ENCODE results near the gene KRTAP10-2. TPM values are rescaled to one million over a fixed set of nuclear protein-coding genes. Genes with fewer than 3 reads are reported as not detected.

KRTAP10-2 gene
- total RNA-seq, 1 donor from 2014 or later: not detected

DNA sequence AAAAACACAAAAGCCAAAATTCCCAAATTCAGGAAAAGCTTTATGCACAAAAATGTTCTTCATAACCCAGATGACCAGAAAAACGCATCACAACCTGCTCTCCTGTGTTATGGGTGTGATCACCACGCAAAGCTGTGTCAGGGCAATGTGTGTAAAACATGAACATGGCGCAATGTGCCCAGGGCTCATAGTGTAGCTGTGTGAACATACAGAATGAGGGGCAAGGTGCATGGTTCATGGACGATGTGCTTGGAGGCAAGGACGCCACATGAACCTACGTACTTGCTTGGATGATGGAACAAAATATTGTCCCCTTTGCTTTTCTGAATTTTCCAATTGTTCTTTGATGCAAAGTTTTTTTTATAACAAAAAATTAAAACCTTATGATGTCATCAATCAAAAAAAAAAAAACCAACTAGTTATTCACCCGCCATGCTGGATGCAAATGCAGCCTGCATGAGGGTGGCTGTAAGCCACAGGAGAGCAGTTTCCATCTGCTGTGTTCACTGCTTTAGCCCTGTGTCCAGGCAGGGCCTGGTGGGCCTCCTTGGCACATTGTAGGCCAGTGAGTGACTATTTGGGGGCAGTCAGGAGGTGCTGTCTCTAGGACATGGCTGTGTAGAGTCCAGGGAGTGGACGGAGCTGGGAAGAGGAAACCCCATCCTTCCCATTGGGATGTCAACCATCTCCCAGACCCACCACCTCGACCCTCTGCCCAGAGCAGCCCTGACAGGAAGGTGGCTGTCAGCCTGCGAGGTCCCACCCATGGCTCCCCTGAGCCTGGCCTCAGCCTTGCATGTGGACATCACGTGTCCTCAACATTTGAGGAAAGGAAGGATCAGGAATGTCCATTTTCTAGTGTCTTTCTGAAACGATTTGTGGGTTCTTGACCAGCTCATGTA, 25.0 kb downstream of the KRTAP10-2 start:
- H3K9me3 Mint-ChIP-seq: peaks cover 4% of the 10 kb centered on the region

GRCh38 chr21:44525391-44526095, 25.8 kb downstream of the KRTAP10-2 start:
- Mint-ChIP-seq H3K4me1 (no peaks in the 10 kb centered on the region), H3K4me3 (no peak overlapping the region), H3K27me3 (ENCODE audit: low read depth) (no peaks in the 10 kb centered on the region), H3K9me3 (peaks cover 4% of the 10 kb centered on the region), H3K27ac (ENCODE audit: unreplicated experiment) (no peak overlapping the region), H3K36me3 (ENCODE audit: low read depth) (no peaks in the 10 kb centered on the region)
- no peak for DNase-seq (ENCODE audit: low read depth, low spot score)
- TF ChIP-seq, protein P1, sequence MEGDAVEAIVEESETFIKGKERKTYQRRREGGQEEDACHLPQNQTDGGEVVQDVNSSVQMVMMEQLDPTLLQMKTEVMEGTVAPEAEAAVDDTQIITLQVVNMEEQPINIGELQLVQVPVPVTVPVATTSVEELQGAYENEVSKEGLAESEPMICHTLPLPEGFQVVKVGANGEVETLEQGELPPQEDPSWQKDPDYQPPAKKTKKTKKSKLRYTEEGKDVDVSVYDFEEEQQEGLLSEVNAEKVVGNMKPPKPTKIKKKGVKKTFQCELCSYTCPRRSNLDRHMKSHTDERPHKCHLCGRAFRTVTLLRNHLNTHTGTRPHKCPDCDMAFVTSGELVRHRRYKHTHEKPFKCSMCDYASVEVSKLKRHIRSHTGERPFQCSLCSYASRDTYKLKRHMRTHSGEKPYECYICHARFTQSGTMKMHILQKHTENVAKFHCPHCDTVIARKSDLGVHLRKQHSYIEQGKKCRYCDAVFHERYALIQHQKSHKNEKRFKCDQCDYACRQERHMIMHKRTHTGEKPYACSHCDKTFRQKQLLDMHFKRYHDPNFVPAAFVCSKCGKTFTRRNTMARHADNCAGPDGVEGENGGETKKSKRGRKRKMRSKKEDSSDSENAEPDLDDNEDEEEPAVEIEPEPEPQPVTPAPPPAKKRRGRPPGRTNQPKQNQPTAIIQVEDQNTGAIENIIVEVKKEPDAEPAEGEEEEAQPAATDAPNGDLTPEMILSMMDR (conservative IDR thresholded peaks at IDR 0.05): no peak

More for the DNA sequence above, 25.0 kb downstream of the KRTAP10-2 start:
- TF ChIP-seq, protein P1 (conservative IDR thresholded peaks at IDR 0.05): no peak
- Mint-ChIP-seq H3K4me1 (no peaks in the 10 kb centered on the region), H3K27ac (ENCODE audit: unreplicated experiment) (no peak overlapping the region), H3K27me3 (ENCODE audit: low read depth) (no peaks in the 10 kb centered on the region), H3K4me3 (no peak overlapping the region), H3K36me3 (ENCODE audit: low read depth) (no peaks in the 10 kb centered on the region)
- DNase-seq (ENCODE audit: low read depth, low spot score): no peak

DNA sequence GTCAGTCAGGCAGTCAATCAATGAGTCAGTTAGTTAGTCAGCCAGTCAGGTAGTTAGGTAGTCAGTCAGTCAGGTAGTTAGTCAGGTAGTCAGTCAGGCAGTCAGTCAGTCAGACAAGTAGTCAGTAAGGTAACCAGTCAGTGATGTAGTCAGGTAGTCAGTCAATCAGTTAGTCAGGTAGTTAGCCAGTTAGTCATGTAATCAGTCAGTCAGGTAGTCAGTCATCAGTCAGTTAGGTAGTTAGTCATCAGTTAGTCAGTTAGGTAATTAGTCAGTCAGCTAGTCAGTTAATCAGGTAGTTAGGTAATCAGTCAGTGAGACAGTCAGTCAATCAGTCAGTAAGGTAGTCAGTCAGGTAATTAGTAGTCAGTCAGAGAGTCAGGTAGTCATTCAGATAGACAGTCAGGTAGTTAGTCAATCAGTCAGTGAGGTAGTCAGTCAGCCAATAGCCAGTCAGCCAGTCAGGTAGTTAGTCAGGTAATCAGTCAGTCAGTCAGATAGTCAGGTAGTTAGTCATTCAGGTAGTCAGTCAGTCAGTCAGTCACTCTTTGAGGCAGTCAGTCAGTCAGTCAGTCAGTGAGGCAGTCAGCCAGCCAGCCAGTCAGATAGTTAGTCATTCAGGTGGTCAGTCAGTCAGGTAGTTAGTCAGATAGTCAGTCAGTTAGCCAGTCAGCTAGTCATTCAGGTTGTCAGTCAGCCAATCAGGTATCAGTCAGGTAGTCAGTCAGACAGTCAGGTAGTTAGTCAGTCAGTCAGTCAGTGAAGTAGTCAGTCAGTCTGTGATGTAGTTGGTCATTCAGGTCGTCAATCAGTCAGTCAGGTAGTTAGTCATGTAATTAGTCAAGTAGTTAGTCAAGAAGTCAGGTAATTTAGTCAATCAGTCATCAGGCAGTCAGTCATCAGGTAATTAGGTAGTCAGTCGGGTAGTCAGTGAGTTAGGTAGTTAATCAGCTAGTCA, 26.6 kb downstream of the KRTAP10-2 start:
- Mint-ChIP-seq H3K27me3 (ENCODE audit: low read depth) (no peaks in the 10 kb centered on the region), H3K4me3 (no peak overlapping the region), H3K9me3 (no peaks in the 10 kb centered on the region), H3K27ac (ENCODE audit: unreplicated experiment) (no peak overlapping the region), H3K4me1 (no peaks in the 10 kb centered on the region), H3K36me3 (ENCODE audit: low read depth) (no peaks in the 10 kb centered on the region)
- TF ChIP-seq, protein P1 (conservative IDR thresholded peaks at IDR 0.05): no peak
- DNase-seq (ENCODE audit: low read depth, low spot score): no peak

GRCh38 chr21:44523567-44524413, 27.5 kb downstream of the KRTAP10-2 start:
- H3K27ac Mint-ChIP-seq (ENCODE audit: unreplicated experiment): no peak overlapping the region
- H3K9me3 Mint-ChIP-seq: no peaks in the 10 kb centered on the region

More at GRCh38 chr21:44523567-44524413, 27.5 kb downstream of the KRTAP10-2 start:
- H3K4me3 Mint-ChIP-seq: no peak overlapping the region
- TF ChIP-seq, protein P1 (conservative IDR thresholded peaks at IDR 0.05): no peak
- no peaks in the 10 kb centered on the region for H3K27me3 Mint-ChIP-seq (ENCODE audit: low read depth)
- DNase-seq (ENCODE audit: low read depth, low spot score): no peak
- no peaks in the 10 kb centered on the region for H3K36me3 Mint-ChIP-seq (ENCODE audit: low read depth)
- no peaks in the 10 kb centered on the region for H3K4me1 Mint-ChIP-seq
